Medulla oblongata (tissue), 1 donor: ENCODE measurements around the gene PSAP.
"Not testable (repeated sequence)": the region's sequence is repeated elsewhere in the genome, so short reads cannot be mapped to it uniquely, and the experiment has no call there.

Experiments used
- DNase-seq: peaks from one replicate; pipeline ENCODE4 v3.0.0-alpha.2; 2015; ENCODE audit errors: extremely low spot score

Gene PSAP

GRCh38 chr10:71850743-71851464, at the start of gene PSAP:
Gene PSAP (minus strand): TSS chr10:71851251. CDS start chr10:71851221, 30 bp downstream.
- peak; percentile 99 for DNase-seq

- DNase-seq: no peak
Measured at GRCh38 chr10:71900441-71901180, 49.6 kb upstream of the PSAP start.

- DNase-seq: no peak
Measured at GRCh38 chr10:71899665-71900412, 48.8 kb upstream of the PSAP start.

- not testable (repeated sequence) for DNase-seq
Measured at GRCh38 chr10:71898346-71898745, 47.3 kb upstream of the PSAP start.

GRCh38 chr10:71893920-71894319, 42.9 kb upstream of the PSAP start:
- DNase-seq: no peak

GRCh38 chr10:71893258-71893815, 42.3 kb upstream of the PSAP start:
- DNase-seq: no peak

GRCh38 chr10:71891437-71891836, 40.4 kb upstream of the PSAP start:
- no peak for DNase-seq

- peak; percentile 21 for DNase-seq
Measured at GRCh38 chr10:71889388-71889987, 38.4 kb upstream of the PSAP start.

- peak; percentile 92 for DNase-seq
Measured at GRCh38 chr10:71888623-71889387, 37.8 kb upstream of the PSAP start.

GRCh38 chr10:71888248-71888622, 37.2 kb upstream of the PSAP start:
- no peak for DNase-seq

GRCh38 chr10:71887743-71888142, 36.7 kb upstream of the PSAP start:
- no peak for DNase-seq

- peak; percentile 52 for DNase-seq
Measured at GRCh38 chr10:71882813-71883659, 32.0 kb upstream of the PSAP start.

- DNase-seq: no peak
Measured at GRCh38 chr10:71881647-71882355, 30.8 kb upstream of the PSAP start.

- DNase-seq: not testable (repeated sequence)
Measured at GRCh38 chr10:71881307-71881624, 30.2 kb upstream of the PSAP start.

GRCh38 chr10:71880425-71881306, 29.6 kb upstream of the PSAP start:
- peak; percentile 84 for DNase-seq

- peak; percentile 39 for DNase-seq
Measured at GRCh38 chr10:71878327-71879034, 27.4 kb upstream of the PSAP start.

- no peak for DNase-seq
Measured at GRCh38 chr10:71877821-71878220, 26.8 kb upstream of the PSAP start.
